H1 (cell line): ENCODE measurements around the gene DDX5.

Experiments used
- CREB1 ChIP-seq: IDR thresholded peaks from 2 replicates; pipeline ENCODE4 v1.6.1; 2012; ENCODE audit warnings: inconsistent platforms
- EZH2 ChIP-seq: fragments of 200-600 bp; sonication (generic); IDR thresholded peaks from 2 replicates; pipeline ENCODE4 v1.7.1; 2012; ENCODE audit warnings: low read depth, mild to moderate bottlenecking, moderate library complexity, low read length, inconsistent platforms; ENCODE audit not compliant: severe bottlenecking
- HDAC2 ChIP-seq, 2 experiments: fragments of 300-600 bp in 1 of 2; sonication (generic) in 1 of 2; IDR thresholded peaks; 2 replicates each; pipeline ENCODE4 v1.6.1; 2011 to 2012; ENCODE audit warnings: low read depth in 2 of 2, low read length in 2 of 2, mild to moderate bottlenecking in 2 of 2, moderate library complexity in 2 of 2, borderline replicate concordance in 1 of 2, inconsistent platforms in 1 of 2
- POLR2A ChIP-seq, 2 experiments: IDR thresholded peaks; 1 replicate in 1 of 2; 2 replicates in 1 of 2; pipeline ENCODE4 v1.6.1; 2011; ENCODE audit warnings: low read depth in 2 of 2, low read length in 2 of 2, mild to moderate bottlenecking in 2 of 2; ENCODE audit errors: control extremely low read depth in 1 of 2
- TCF12 ChIP-seq: IDR thresholded peaks from 2 replicates; pipeline ENCODE4 v1.6.1; 2011; ENCODE audit warnings: low read depth, mild to moderate bottlenecking, low read length
- TF ChIP-seq, protein P1 (sequence below), 3 experiments: IDR thresholded peaks; 1 replicate in 2 of 3; 2 replicates in 1 of 3; pipeline versions ENCODE4 v1.5.1 to v1.6.1; 2011; ENCODE audit warnings: low read length in 3 of 3, mild to moderate bottlenecking in 3 of 3, inconsistent platforms in 2 of 3, low read depth in 1 of 3, moderate library complexity in 1 of 3; ENCODE audit not compliant: insufficient read depth in 1 of 3; ENCODE audit errors: control extremely low read depth in 1 of 3

DNA sequence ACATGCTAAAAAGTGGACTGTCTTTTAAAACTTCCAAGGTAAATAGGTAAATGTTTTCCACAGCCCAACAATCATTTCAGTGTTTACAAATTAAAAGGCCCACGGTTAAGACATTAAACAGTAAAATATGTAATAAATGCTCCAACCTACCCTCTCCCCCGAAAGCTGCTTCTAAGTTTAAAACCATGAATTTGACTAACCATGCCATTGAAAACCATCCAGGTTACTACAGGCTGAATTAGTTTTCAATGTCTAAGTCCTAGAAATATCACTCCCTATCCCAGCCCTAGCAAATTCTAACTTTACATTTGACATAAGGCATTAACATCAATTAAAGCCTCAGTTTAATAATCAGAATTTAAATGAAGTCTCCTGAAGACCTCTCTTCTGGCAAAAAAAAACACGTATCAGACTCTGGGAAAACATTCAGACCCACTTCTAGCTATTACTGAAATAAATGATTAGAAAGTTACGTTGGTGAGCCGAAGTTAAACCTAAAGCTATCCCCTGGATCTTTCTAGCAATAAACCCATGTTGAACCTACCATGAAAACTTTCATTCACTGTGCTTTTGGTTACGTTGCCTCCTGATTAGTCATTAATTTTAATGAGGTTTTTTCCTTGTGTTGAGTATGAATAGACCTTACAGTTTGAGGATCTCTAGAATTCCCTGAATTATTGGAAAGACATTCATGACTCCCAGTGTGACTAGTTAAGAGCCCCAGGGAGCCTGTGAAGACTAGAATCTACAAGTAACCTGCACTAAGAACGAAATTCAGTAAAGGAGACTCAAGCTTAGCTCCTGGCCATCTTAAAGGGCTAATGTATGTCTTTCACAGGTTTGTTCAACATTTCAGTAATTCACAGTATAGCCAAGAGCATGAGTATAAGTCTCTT lies 7.5 kb downstream of the DDX5 start:
- no peak for TF ChIP-seq EZH2
- TF ChIP-seq, protein P1, sequence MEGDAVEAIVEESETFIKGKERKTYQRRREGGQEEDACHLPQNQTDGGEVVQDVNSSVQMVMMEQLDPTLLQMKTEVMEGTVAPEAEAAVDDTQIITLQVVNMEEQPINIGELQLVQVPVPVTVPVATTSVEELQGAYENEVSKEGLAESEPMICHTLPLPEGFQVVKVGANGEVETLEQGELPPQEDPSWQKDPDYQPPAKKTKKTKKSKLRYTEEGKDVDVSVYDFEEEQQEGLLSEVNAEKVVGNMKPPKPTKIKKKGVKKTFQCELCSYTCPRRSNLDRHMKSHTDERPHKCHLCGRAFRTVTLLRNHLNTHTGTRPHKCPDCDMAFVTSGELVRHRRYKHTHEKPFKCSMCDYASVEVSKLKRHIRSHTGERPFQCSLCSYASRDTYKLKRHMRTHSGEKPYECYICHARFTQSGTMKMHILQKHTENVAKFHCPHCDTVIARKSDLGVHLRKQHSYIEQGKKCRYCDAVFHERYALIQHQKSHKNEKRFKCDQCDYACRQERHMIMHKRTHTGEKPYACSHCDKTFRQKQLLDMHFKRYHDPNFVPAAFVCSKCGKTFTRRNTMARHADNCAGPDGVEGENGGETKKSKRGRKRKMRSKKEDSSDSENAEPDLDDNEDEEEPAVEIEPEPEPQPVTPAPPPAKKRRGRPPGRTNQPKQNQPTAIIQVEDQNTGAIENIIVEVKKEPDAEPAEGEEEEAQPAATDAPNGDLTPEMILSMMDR (IDR thresholded peaks at IDR 0.05; ENCODE audit: control extremely low read depth in 1 of 3, insufficient read depth in 1 of 3, low read depth in 1 of 3, low read length in 3 of 3), result no peak
- no peak for TF ChIP-seq CREB1
- peak; percentile 67 to 88 for TF ChIP-seq POLR2A (IDR thresholded peaks at IDR 0.05; ENCODE audit: control extremely low read depth in 1 of 2, low read depth in 2 of 2, low read length in 2 of 2)
- TF ChIP-seq TCF12, result no peak
- TF ChIP-seq HDAC2 (IDR thresholded peaks at IDR 0.05; ENCODE audit: borderline replicate concordance in 1 of 2, low read depth in 2 of 2, low read length in 2 of 2), result no peak
